Measurements from ENCODE around the gene ZFHX2. TPM values are rescaled to one million over a fixed set of nuclear protein-coding genes. Genes with fewer than 3 reads are reported as not detected.

Gene ZFHX2
- total RNA-seq, 2 donors from 2014 or later, result 1.8 to 2.0 TPM

- Histone ChIP-seq H3K9ac (ENCODE audit: low read depth in 2 of 2, low read length in 2 of 2) (no peak overlapping the region), H3K4me3 (no peak overlapping the region), H3K4me1 (peaks cover 3% of the 10 kb centered on the region), H3K27ac (no peak overlapping the region), H3K27me3 (peaks cover 27% of the 10 kb centered on the region), H3K36me3 (no peaks in the 10 kb centered on the region), H3K9me3 (no peaks in the 10 kb centered on the region)
- DNase-seq, result peak; percentile 16
- intact Hi-C loops (cut with DNase I), result no loop called here
- TF ChIP-seq CTCF (IDR thresholded peaks at IDR 0.05), result no peak
These were observed 25.6 kb upstream of the ZFHX2 start for GRCh38 chr14:23577004-23577681.

GRCh38 chr14:23573384-23574015, 21.9 kb upstream of the ZFHX2 start:
- no peak overlapping the region for H3K9ac ChIP-seq (ENCODE audit: low read depth in 2 of 2, low read length in 2 of 2)
- H3K4me3 ChIP-seq, result no peak overlapping the region
- H3K36me3 ChIP-seq, result no peaks in the 10 kb centered on the region
- DNase-seq, result no peak
- H3K4me1 ChIP-seq, result peaks cover 3% of the 10 kb centered on the region
- H3K27me3 ChIP-seq, result peaks cover 27% of the 10 kb centered on the region
- no peaks in the 10 kb centered on the region for H3K9me3 ChIP-seq
- intact Hi-C loops (cut with DNase I), result no loop called here
- no peak for TF ChIP-seq CTCF (IDR thresholded peaks at IDR 0.05)
- no peak overlapping the region for H3K27ac ChIP-seq

- H3K27me3 ChIP-seq, result peaks cover 27% of the 10 kb centered on the region
- no peak overlapping the region for H3K4me3 ChIP-seq
- H3K4me1 ChIP-seq, result peaks cover 3% of the 10 kb centered on the region
- no peak for TF ChIP-seq CTCF (IDR thresholded peaks at IDR 0.05)
- no peaks in the 10 kb centered on the region for H3K9me3 ChIP-seq
- peak; percentile 24 for DNase-seq
- intact Hi-C loops (cut with DNase I), result no loop called here
- no peak overlapping the region for H3K9ac ChIP-seq (ENCODE audit: low read depth in 2 of 2, low read length in 2 of 2)
- H3K27ac ChIP-seq, result no peak overlapping the region
- H3K36me3 ChIP-seq, result no peaks in the 10 kb centered on the region
These were observed 21.3 kb upstream of the ZFHX2 start for GRCh38 chr14:23572836-23573235.

GRCh38 chr14:23572524-23572828, 20.9 kb upstream of the ZFHX2 start:
- Histone ChIP-seq H3K27me3 (peaks cover 24% of the 10 kb centered on the region), H3K36me3 (no peaks in the 10 kb centered on the region), H3K27ac (no peak overlapping the region), H3K9ac (ENCODE audit: low read depth in 2 of 2, low read length in 2 of 2) (no peak overlapping the region), H3K9me3 (no peaks in the 10 kb centered on the region), H3K4me1 (peaks cover 3% of the 10 kb centered on the region), H3K4me3 (no peak overlapping the region)
- no peak for TF ChIP-seq CTCF (IDR thresholded peaks at IDR 0.05)
- DNase-seq, result no peak
- intact Hi-C loops (cut with DNase I), result no loop called here

GRCh38 chr14:23571701-23572523, 20.3 kb upstream of the ZFHX2 start:
- H3K9ac ChIP-seq (ENCODE audit: low read depth in 2 of 2, low read length in 2 of 2), result no peak overlapping the region
- H3K4me1 ChIP-seq, result peaks cover 2% of the 10 kb centered on the region
- intact Hi-C loops (cut with DNase I), result no loop called here
- no peak for TF ChIP-seq CTCF (IDR thresholded peaks at IDR 0.05)
- peaks cover 19% of the 10 kb centered on the region for H3K27me3 ChIP-seq
- H3K9me3 ChIP-seq, result no peaks in the 10 kb centered on the region
- no peak overlapping the region for H3K4me3 ChIP-seq
- no peak for DNase-seq
- no peak overlapping the region for H3K27ac ChIP-seq
- H3K36me3 ChIP-seq, result no peaks in the 10 kb centered on the region

Measured in colonic mucosa (tissue), 4 donors.